ENCODE results near the gene OXLD1.

OXLD1 gene

GRCh38 chr17:81666342-81667191 lies at the start of gene OXLD1, which contains the start of gene CCDC137:
OXLD1 (minus strand) TSS chr17:81666605; CDS start chr17:81666577, 28 bp downstream.
CCDC137 (plus strand) TSS chr17:81666737; CDS start chr17:81666767, 30 bp downstream.
- no peaks in the 10 kb centered on the region for H3K9me3 Mint-ChIP-seq
- H3K36me3 Mint-ChIP-seq (ENCODE audit: low read depth), result peaks cover 30% of the 10 kb centered on the region
- H3K27me3 Mint-ChIP-seq (ENCODE audit: low read depth), result no peaks in the 10 kb centered on the region
- peaks cover 28% of the 10 kb centered on the region for H3K4me1 Mint-ChIP-seq (ENCODE audit: low read depth)
- peak within 1 kb of the TSS; percentile 98 for H3K4me3 Mint-ChIP-seq
- H3K27ac Mint-ChIP-seq, result peak within 1 kb of the TSS; percentile 94

- Mint-ChIP-seq H3K4me3 (no peak overlapping the region), H3K9me3 (no peaks in the 10 kb centered on the region), H3K27ac (no peak overlapping the region), H3K4me1 (ENCODE audit: low read depth) (peaks cover 12% of the 10 kb centered on the region), H3K36me3 (ENCODE audit: low read depth) (no peaks in the 10 kb centered on the region), H3K27me3 (ENCODE audit: low read depth) (no peaks in the 10 kb centered on the region)
Observed at GRCh38 chr17:81715107-81715871, 48.9 kb upstream of the OXLD1 start.

- H3K4me1 Mint-ChIP-seq (ENCODE audit: low read depth), result peaks cover 12% of the 10 kb centered on the region
- H3K27ac Mint-ChIP-seq, result no peak overlapping the region
- H3K36me3 Mint-ChIP-seq (ENCODE audit: low read depth), result no peaks in the 10 kb centered on the region
- H3K9me3 Mint-ChIP-seq, result no peaks in the 10 kb centered on the region
- H3K4me3 Mint-ChIP-seq, result no peak overlapping the region
- no peaks in the 10 kb centered on the region for H3K27me3 Mint-ChIP-seq (ENCODE audit: low read depth)
Observed at GRCh38 chr17:81714412-81715106, 48.2 kb upstream of the OXLD1 start.

DNA sequence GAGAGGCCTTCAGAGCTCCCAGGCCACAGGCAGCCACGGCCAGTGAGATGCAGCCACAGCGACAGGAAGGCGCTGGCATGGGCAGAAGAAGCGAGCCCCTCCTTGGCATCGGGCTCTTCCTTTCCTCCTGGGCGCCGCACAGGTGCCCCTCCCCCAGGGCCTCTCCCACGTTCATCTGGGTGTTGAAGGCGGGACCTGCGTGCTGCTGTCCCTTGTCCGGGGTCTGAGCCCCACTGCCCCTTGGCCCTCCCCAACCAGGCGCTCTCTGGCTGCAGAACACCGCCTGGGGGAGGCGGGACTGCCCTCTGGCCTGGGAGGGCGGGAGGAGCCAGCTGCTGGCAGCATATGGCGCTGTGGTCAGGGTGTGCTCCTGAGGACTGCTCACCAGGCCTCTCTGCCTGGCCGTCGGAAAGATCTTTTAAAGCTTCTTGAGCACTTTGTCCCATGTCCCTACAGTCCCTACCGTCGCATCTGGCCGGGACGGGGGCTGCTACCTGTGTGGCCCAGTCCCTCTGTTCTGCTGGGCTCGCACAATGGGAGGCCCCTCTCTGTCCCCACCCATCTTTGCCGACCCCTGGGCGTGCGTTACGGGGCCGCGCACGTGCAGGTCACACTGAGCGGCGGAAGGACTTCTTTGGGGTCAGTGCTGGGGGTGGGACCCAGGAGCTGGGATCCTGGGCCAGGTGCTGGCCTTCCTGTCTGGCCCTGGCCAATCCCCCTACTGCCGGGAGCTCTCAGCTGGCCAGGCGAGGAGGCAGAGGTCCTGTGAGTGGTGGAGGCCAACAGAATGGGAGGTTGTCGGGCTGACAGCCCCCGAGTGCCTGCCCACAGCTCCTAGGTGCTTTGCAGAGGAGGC lies 47.4 kb upstream of the OXLD1 start:
- Mint-ChIP-seq H3K4me3 (peak overlapping the region; percentile 91), H3K4me1 (ENCODE audit: low read depth) (peaks cover 12% of the 10 kb centered on the region), H3K9me3 (no peaks in the 10 kb centered on the region), H3K27me3 (ENCODE audit: low read depth) (no peaks in the 10 kb centered on the region), H3K36me3 (ENCODE audit: low read depth) (peaks cover 3% of the 10 kb centered on the region), H3K27ac (no peak overlapping the region)

GRCh38 chr17:81713004-81713555 lies 46.7 kb upstream of the OXLD1 start:
- Mint-ChIP-seq H3K27ac (peak overlapping the region; percentile 64), H3K4me3 (peak overlapping the region; percentile 91), H3K36me3 (ENCODE audit: low read depth) (peaks cover 3% of the 10 kb centered on the region), H3K27me3 (ENCODE audit: low read depth) (no peaks in the 10 kb centered on the region), H3K9me3 (no peaks in the 10 kb centered on the region), H3K4me1 (ENCODE audit: low read depth) (peaks cover 12% of the 10 kb centered on the region)

DNA sequence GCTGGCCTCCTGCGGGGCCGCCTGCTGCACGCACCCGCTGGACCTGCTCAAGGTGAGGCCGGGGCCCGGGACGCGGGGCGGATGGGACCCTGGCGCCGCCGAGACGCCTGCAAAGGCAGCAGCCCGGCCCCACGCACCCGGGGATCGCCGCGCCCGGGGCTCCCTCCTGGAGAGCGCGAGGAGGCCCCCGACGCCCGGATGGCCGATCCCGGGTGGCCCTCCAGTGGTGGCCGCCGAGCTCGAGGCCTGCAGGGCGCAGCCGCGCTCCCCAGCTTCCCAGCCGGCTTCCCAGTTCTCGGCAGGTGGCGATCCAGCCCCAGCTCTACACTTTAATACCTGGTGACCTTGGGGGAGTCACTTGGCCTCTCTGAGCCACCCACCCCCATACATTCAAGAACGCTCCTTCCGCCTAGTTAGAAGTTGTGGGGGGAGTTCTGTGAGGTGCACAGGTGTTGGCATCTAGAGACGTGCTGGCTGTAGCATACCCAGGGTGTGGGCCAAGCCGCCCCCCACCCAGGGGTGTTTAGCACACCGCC lies 46.1 kb upstream of the OXLD1 start:
- Mint-ChIP-seq H3K4me3 (peak overlapping the region; percentile 91), H3K36me3 (ENCODE audit: low read depth) (peaks cover 3% of the 10 kb centered on the region), H3K27me3 (ENCODE audit: low read depth) (no peaks in the 10 kb centered on the region), H3K9me3 (no peaks in the 10 kb centered on the region), H3K27ac (peak overlapping the region; percentile 64), H3K4me1 (ENCODE audit: low read depth) (peaks cover 12% of the 10 kb centered on the region)

DNA sequence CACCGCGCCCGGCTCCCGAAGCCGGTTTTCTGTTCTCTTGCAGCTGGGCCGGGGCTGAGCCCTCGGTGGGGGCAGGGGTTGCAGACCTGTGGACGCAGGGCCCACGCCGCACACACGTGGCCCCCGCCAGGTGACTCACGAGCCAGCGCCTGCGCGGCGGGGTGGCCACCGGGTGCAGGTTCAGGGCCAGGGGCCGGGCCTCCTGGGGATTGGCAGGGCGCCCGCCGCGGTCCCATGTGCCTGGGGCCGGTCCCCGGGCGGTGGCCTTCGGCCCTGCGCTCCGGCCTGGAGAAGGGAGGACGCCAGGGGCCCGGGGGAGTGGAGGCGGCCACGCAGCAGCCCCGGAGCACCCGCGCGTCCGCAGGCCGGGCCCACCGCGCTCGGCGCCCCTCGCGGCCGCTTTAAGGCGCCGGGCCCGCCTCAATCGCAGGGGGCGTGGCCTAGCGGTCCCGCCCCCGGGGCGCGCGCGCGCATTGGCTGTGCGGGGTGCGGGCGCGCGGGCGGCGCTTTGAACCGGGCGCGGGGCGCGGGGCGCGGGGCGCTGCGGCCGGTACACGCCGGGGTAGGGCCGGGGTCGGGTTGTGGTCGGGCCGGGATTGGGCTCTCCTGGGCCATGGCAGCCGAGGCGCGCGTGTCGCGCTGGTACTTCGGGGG lies 45.5 kb upstream of the OXLD1 start, which contains the start of gene SLC25A10:
Gene SLC25A10, plus strand, starts transcription at position 471 of the 654 bp plus-strand sequence. Its CDS starts 143 bp downstream, at position 614.
- H3K27me3 Mint-ChIP-seq (ENCODE audit: low read depth), result no peaks in the 10 kb centered on the region
- H3K9me3 Mint-ChIP-seq, result no peaks in the 10 kb centered on the region
- H3K4me1 Mint-ChIP-seq (ENCODE audit: low read depth), result peaks cover 12% of the 10 kb centered on the region
- peak within 1 kb of the TSS; percentile 91 for H3K4me3 Mint-ChIP-seq
- H3K27ac Mint-ChIP-seq, result peak within 1 kb of the TSS; percentile 64
- H3K36me3 Mint-ChIP-seq (ENCODE audit: low read depth), result peaks cover 3% of the 10 kb centered on the region

DNA sequence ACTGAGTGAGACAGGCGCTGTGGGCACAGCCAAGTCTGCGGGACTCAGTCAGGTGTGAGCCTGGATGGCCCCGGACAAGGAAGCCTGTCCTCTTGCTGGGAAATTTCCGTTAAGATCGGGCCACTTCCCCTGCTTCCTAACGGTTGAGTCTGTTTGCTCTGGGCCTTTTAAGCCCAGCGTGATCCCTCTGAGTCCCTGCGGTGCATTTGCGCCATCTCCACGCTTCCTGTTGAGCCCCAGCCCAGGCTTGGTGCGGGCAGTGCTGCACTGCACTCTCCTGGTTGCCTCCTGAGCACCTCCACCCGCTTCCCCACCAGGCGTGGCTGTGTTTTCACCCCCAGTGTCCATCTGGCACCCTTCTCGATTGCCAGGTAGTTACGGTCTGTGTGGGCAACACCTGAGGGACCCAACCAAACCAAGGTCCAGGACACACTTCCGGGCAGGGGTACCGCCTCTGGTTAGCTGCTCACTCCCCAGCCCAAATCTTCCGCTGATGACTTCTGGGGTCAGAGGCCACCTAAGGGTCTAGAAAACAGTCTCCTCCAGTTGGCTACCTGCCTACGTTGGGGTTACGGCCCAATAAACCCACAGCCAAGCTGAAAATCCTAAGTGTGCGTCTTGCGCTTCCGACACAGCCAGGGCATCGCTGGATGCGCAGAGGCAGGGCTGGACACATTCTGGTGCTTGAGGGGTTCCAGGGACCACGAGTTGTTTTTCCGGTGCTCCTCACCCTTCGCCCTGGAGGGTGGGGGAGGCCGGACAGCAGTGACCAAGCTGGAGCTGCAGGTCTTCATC lies 44.3 kb upstream of the OXLD1 start:
- H3K36me3 Mint-ChIP-seq (ENCODE audit: low read depth), result peaks cover 12% of the 10 kb centered on the region
- peak overlapping the region; percentile 26 for H3K27ac Mint-ChIP-seq
- H3K4me1 Mint-ChIP-seq (ENCODE audit: low read depth), result peaks cover 12% of the 10 kb centered on the region

GRCh38 chr17:81708739-81709185 lies 42.4 kb upstream of the OXLD1 start:
- Mint-ChIP-seq H3K27ac (no peak overlapping the region), H3K4me3 (no peak overlapping the region)

More for the DNA sequence above, 44.3 kb upstream of the OXLD1 start:
- Mint-ChIP-seq H3K27me3 (ENCODE audit: low read depth) (no peaks in the 10 kb centered on the region), H3K4me3 (peak overlapping the region; percentile 61), H3K9me3 (no peaks in the 10 kb centered on the region)

DNA sequence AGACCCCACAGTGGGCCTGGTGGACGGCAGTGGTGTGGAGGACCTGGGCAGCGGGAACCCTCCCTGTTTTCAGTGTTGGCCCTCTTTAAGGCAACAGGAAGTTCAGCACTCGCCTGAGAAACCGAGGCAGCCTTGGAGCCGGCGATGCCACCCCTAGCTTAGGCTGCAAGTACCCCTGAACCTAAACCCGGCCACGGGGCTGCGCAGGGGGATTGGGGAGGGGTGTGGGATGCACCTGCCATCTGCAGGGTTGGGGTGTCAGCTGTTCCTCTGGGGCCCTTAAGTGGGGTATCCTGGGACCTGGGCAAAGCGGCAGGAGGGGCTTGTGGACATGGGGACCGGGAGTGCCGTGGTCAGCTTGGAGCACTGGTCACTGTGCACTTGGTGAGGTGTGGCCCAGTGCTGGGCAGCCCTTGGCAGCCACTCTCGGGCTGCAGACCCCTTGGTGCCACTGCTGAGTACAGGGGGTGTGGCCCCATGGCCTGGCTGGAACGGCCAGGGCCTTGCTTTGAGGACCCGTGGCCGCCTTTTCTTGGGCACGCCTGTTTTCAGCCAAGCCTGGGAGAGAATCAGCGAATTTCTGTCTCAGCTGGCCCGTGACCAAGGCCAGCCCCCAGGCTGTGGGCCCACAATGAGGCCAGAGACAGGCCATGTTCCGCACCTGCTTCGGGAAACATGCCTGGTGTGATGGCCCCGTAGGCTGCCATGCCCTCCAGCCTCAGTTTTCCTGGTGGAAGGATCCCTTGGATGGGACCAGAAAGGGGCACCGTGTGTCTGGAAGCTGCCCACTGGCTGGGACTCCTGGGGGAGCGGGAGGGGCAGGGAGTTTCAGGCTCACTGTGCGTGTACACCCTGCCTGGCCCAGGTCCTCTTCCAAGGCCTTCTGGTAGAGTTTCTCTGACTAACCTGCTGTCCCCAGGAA lies 41.6 kb upstream of the OXLD1 start:
- no peak overlapping the region for H3K4me3 Mint-ChIP-seq
- H3K36me3 Mint-ChIP-seq (ENCODE audit: low read depth), result peaks cover 21% of the 10 kb centered on the region
- no peaks in the 10 kb centered on the region for H3K27me3 Mint-ChIP-seq (ENCODE audit: low read depth)
- H3K27ac Mint-ChIP-seq, result no peak overlapping the region
- H3K9me3 Mint-ChIP-seq, result no peaks in the 10 kb centered on the region
- H3K4me1 Mint-ChIP-seq (ENCODE audit: low read depth), result peaks cover 14% of the 10 kb centered on the region

More at GRCh38 chr17:81708739-81709185, 42.4 kb upstream of the OXLD1 start:
- Mint-ChIP-seq H3K4me1 (ENCODE audit: low read depth) (peaks cover 18% of the 10 kb centered on the region), H3K27me3 (ENCODE audit: low read depth) (no peaks in the 10 kb centered on the region), H3K9me3 (no peaks in the 10 kb centered on the region), H3K36me3 (ENCODE audit: low read depth) (peaks cover 21% of the 10 kb centered on the region)

GRCh38 chr17:81706757-81707624 lies 40.6 kb upstream of the OXLD1 start:
- H3K36me3 Mint-ChIP-seq (ENCODE audit: low read depth), result peaks cover 24% of the 10 kb centered on the region
- H3K27me3 Mint-ChIP-seq (ENCODE audit: low read depth), result no peaks in the 10 kb centered on the region
- H3K4me3 Mint-ChIP-seq, result no peak overlapping the region
- no peaks in the 10 kb centered on the region for H3K9me3 Mint-ChIP-seq
- H3K27ac Mint-ChIP-seq, result no peak overlapping the region
- peaks cover 11% of the 10 kb centered on the region for H3K4me1 Mint-ChIP-seq (ENCODE audit: low read depth)

Data from T-helper 1 cell treated with Interleukin-12 subunit alpha and Interleukin-12 subunit beta and Interleukin-4 antibody, amounts not matched to agents 30 μg/mL and 1 μg/mL, for 36 hours (primary cell).